Panc1 (cell line): ENCODE data around the gene GNAQ. TPM values are rescaled to one million over a fixed set of nuclear protein-coding genes. Genes with fewer than 3 reads are reported as not detected.

ENCODE experiments used
- ATAC-seq: fragments of 200-7000 bp; cut with Tn5 transposase; 2 replicates; pipeline ENCODE4 v1.9.1; 2020; ENCODE audit warnings: mild to moderate bottlenecking, moderate library complexity
- BruUV-seq: library from RNA; stranded (reverse); fragments of 400-500 nt; replicated peaks from 2 replicates; lab custom pipeline; 2021; lab: Mats Ljungman, UMichigan
- CTCF ChIA-PET: fragments of 300-600 bp; sonication (Branson Sonifier 250); formaldehyde crosslinking; loops from one replicate; lab custom pipeline; 2022; ENCODE audit warnings: antibody characterized with exemption; lab: Charles Lee
- POLR2A ChIA-PET: fragments of 300-600 bp; sonication (Branson Sonifier 250); formaldehyde crosslinking; loops from one replicate; lab custom pipeline; 2022; ENCODE audit warnings: antibody characterized with exemption; lab: Charles Lee
- DNase-seq: peaks from one replicate; pipeline ENCODE4 v3.0.0-alpha.2; 2010; ENCODE audit warnings: low read depth, low spot score
- H3K27ac ChIP-seq: 2 replicates; pipeline ENCODE4 v1.5.1; 2011; ENCODE audit warnings: mild to moderate bottlenecking, low read length, inconsistent platforms
- H3K27me3 ChIP-seq: fragments of 200-500 bp; sonication (Bioruptor generic); 2 replicates; pipeline ENCODE4 v1.6.0; 2014; ENCODE audit warnings: low read length, inconsistent platforms; ENCODE audit not compliant: control insufficient read depth, insufficient read depth
- H3K36me3 ChIP-seq: fragments of 200-500 bp; sonication (Bioruptor generic); 2 replicates; pipeline ENCODE4 v1.5.1; 2014; ENCODE audit warnings: inconsistent platforms, mild to moderate bottlenecking, low read length, moderate library complexity; ENCODE audit not compliant: control insufficient read depth, insufficient read depth
- H3K4me1 ChIP-seq: 2 replicates; pipeline ENCODE4 v1.5.1; 2011; ENCODE audit warnings: inconsistent platforms, mild to moderate bottlenecking, low read length, moderate library complexity; ENCODE audit not compliant: control insufficient read depth, insufficient read depth
- H3K4me3 ChIP-seq, 2 experiments: 2 replicates each; pipeline ENCODE4 v1.5.1; 2011 to 2012; ENCODE audit warnings: low read depth in 2 of 2, low read length in 2 of 2, mild to moderate bottlenecking in 2 of 2, inconsistent platforms in 1 of 2, moderate library complexity in 1 of 2
- H3K9me3 ChIP-seq: fragments of 200-500 bp; sonication (Bioruptor generic); 2 replicates; pipeline ENCODE4 v1.5.1; 2014; ENCODE audit warnings: low read depth, mild to moderate bottlenecking, inconsistent platforms, low read length, moderate library complexity; ENCODE audit not compliant: control insufficient read depth, insufficient read depth
- CTCF ChIP-seq: fragments of 450-650 bp; IDR thresholded peaks from 2 replicates; pipeline ENCODE4 v1.5.1; 2017; ENCODE audit warnings: mild to moderate bottlenecking
- POLR2AphosphoS5 ChIP-seq: IDR thresholded peaks from 2 replicates; pipeline ENCODE4 v1.6.1; 2012; ENCODE audit warnings: mild to moderate bottlenecking, low read depth, low read length, moderate library complexity
- REST ChIP-seq, 2 experiments: IDR thresholded peaks; 2 replicates each; pipeline ENCODE4 v1.6.1; 2011 to 2012; ENCODE audit warnings: low read depth in 2 of 2, control low read depth in 1 of 2, low read length in 1 of 2, mild to moderate bottlenecking in 1 of 2, moderate library complexity in 1 of 2; ENCODE audit not compliant: insufficient read depth in 1 of 2
- SIN3A ChIP-seq: IDR thresholded peaks from 2 replicates; pipeline ENCODE4 v1.6.1; 2012; ENCODE audit warnings: low read depth, mild to moderate bottlenecking, low read length, moderate library complexity, borderline replicate concordance; ENCODE audit not compliant: insufficient read depth
- TCF7L2 ChIP-seq: IDR thresholded peaks from 2 replicates; pipeline ENCODE4 v1.6.1; 2011; ENCODE audit warnings: mild to moderate bottlenecking, low read depth, low read length, inconsistent platforms
- in situ Hi-C: cut with HindIII; loops from 2 replicates; pipeline ENCODE4 v1.10.0; 2016; ENCODE audit warnings: low sequenced_read_pairs, low pct_unique_long_range_greater_than_20kb
- intact Hi-C: fragments of 100-400 bp; cut with micrococcal nuclease; formaldehyde crosslinking; loops from one replicate; pipeline ENCODE4 v1.10.0; 2022; ENCODE audit not compliant: unreplicated experiment
- total RNA-seq: library from RNA; stranded (reverse); gene quantifications from one replicate; pipeline ENCODE4 v1.2.1, GENCODE V29; 2021; ENCODE audit not compliant: unreplicated experiment

GNAQ gene
- total RNA-seq, 1 experiment from 2014 or later: 34.5 TPM

GRCh38 chr9:77680581-77680980, 351.0 kb downstream of the GNAQ start:
- intact Hi-C loops: no loop called here
- ATAC-seq (no peak), DNase-seq (no peak)
- H3K4me3 ChIP-seq: no peak overlapping the region
- H3K9me3 ChIP-seq: no peaks in the 10 kb centered on the region
- POLR2A ChIA-PET: no interaction called here
- no peaks in the 10 kb centered on the region for H3K27me3 ChIP-seq
- no peak overlapping the region for H3K27ac ChIP-seq
- in situ Hi-C loops: no loop called here
- CTCF ChIA-PET: interaction anchor here (0.6 kb wide), 1 partner anchor 223 kb away, joined by 3 read pairs; no protein-coding TSS in a partner anchor
- no TSS peak for BruUV-seq
- TF ChIP-seq POLR2AphosphoS5: no peak
- H3K36me3 ChIP-seq: no peaks in the 10 kb centered on the region
- H3K4me1 ChIP-seq: no peaks in the 10 kb centered on the region

- Histone ChIP-seq H3K36me3 (no peaks in the 10 kb centered on the region), H3K4me3 (no peak overlapping the region), H3K4me1 (no peaks in the 10 kb centered on the region), H3K27ac (no peak overlapping the region), H3K9me3 (no peaks in the 10 kb centered on the region), H3K27me3 (no peaks in the 10 kb centered on the region)
- CTCF ChIA-PET: no interaction called here
- in situ Hi-C loops: no loop called here
- no TSS peak for BruUV-seq
- POLR2A ChIA-PET: no interaction called here
- DNase-seq: no peak
- intact Hi-C loops: no loop called here
- ATAC-seq: no peak
- TF ChIP-seq POLR2AphosphoS5 (no peak), REST (IDR thresholded peaks at IDR 0.05; ENCODE audit: insufficient read depth in 1 of 2, low read depth in 2 of 2, low read length in 1 of 2) (no peak), SIN3A (no peak), CTCF (no peak)
These were observed 351.8 kb downstream of the GNAQ start for GRCh38 chr9:77679661-77680368.

GRCh38 chr9:77679088-77679487, 352.5 kb downstream of the GNAQ start:
- ChIA-PET CTCF (no interaction called here), POLR2A (no interaction called here)
- in situ Hi-C loops (no loop called here), intact Hi-C loops (no loop called here)
- no peaks in the 10 kb centered on the region for H3K27me3 ChIP-seq
- ATAC-seq (no peak), DNase-seq (no peak)
- H3K36me3 ChIP-seq: no peaks in the 10 kb centered on the region
- no peak for TF ChIP-seq TCF7L2
- no peak for TF ChIP-seq POLR2AphosphoS5
- no peak for TF ChIP-seq REST (IDR thresholded peaks at IDR 0.05; ENCODE audit: insufficient read depth in 1 of 2, low read depth in 2 of 2, low read length in 1 of 2)
- H3K4me1 ChIP-seq: no peaks in the 10 kb centered on the region
- H3K4me3 ChIP-seq: no peak overlapping the region
- H3K9me3 ChIP-seq: no peaks in the 10 kb centered on the region
- H3K27ac ChIP-seq: no peak overlapping the region
- BruUV-seq: no TSS peak
